HG03066 (cell line): ENCODE measurements around the gene ASB18.

Source experiments
- ATAC-seq: cut with Tn5 transposase; IDR thresholded peaks from one replicate; pipeline ENCODE4 v1.9.1; 2021; ENCODE audit warnings: low read depth; ENCODE audit not compliant: unreplicated experiment

ASB18 gene

GRCh38 chr2:236176417-236176816 lies 87.8 kb downstream of the ASB18 start:
- ATAC-seq: no peak

GRCh38 chr2:236175548-236176150 lies 88.6 kb downstream of the ASB18 start:
- no peak for ATAC-seq

GRCh38 chr2:236173729-236174607 lies 90.2 kb downstream of the ASB18 start:
- ATAC-seq: no peak

- no peak for ATAC-seq
These were observed 91.0 kb downstream of the ASB18 start for GRCh38 chr2:236173036-236173728.

- no peak for ATAC-seq
These were observed 91.8 kb downstream of the ASB18 start for GRCh38 chr2:236172255-236173035.

- no peak for ATAC-seq
These were observed 92.4 kb downstream of the ASB18 start for GRCh38 chr2:236171680-236172254.

GRCh38 chr2:236171181-236171679 lies 93.0 kb downstream of the ASB18 start:
- ATAC-seq: no peak

GRCh38 chr2:236170590-236171165 lies 93.5 kb downstream of the ASB18 start:
- no peak for ATAC-seq

- ATAC-seq: no peak
These were observed 94.2 kb downstream of the ASB18 start for GRCh38 chr2:236169741-236170589.

- no peak for ATAC-seq
These were observed 95.0 kb downstream of the ASB18 start for GRCh38 chr2:236169151-236169721.

GRCh38 chr2:236168110-236169080 lies 95.8 kb downstream of the ASB18 start, which contains the start of gene GBX2:
TSS of gene GBX2 (minus strand) at chr2:236168386. CDS start at chr2:236167971, 415 bp downstream.
- no peak for ATAC-seq

GRCh38 chr2:236167297-236168109 lies 96.7 kb downstream of the ASB18 start:
- ATAC-seq: no peak

- no peak for ATAC-seq
These were observed 97.4 kb downstream of the ASB18 start for GRCh38 chr2:236166796-236167296.

- ATAC-seq: no peak
These were observed 98.1 kb downstream of the ASB18 start for GRCh38 chr2:236165842-236166795.
